ENCODE data around the gene ACAP3.

Gene ACAP3

DNA sequence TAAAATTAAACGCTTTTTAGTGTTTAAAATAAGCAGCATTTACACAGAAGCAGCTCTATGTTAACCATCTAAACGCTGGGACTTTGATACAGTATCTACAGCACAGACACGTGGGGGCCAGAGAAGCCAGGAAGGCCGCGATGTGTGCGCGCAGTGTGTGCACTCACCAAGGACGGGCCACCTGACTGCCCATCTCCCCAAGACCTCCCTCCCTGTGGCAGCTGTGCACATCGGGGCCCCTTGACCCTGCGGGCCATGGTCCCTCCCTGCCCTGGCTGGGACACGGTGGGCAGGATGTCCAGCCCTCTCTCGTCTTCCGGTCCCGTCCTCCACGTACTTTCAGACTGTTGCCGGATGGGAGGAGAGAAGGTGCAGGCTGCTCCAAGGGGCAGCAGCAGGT lies 27.6 kb upstream of the ACAP3 start:
- no peak overlapping the region for H3K4me3 ChIP-seq
- H3K9ac ChIP-seq: no peak overlapping the region
- peaks cover 0 to 7% (median 6%) of the 10 kb centered on the region in 10 experiments; a peak in 11 of 20 replicates for H3K4me1 ChIP-seq
- no peak overlapping the region for H3K27ac ChIP-seq
- peaks cover 6 to 49% (median 32%) of the 10 kb centered on the region in 11 experiments; a peak in 20 of 22 replicates for H3K36me3 ChIP-seq
- no peaks in the 10 kb centered on the region for H3K9me3 ChIP-seq (replicated peaks in 1 of 11)
- no peaks in the 10 kb centered on the region for H3K27me3 ChIP-seq
- H3K4me2 ChIP-seq: no peak overlapping the region
- no peak for TF ChIP-seq Cebpa-rat (IDR thresholded peaks at IDR 0.05)
- H4K20me1 ChIP-seq: peaks cover 0 to 84% (median 27%) of the 10 kb centered on the region in 11 experiments; a peak in 14 of 22 replicates

- peaks cover 6 to 45% (median 28%) of the 10 kb centered on the region in 11 experiments; a peak in 19 of 22 replicates for H3K36me3 ChIP-seq
- H4K20me1 ChIP-seq: peaks cover 0 to 85% (median 29%) of the 10 kb centered on the region in 11 experiments; a peak in 13 of 22 replicates
- no peaks in the 10 kb centered on the region for H3K9me3 ChIP-seq (replicated peaks in 1 of 11)
- H3K4me1 ChIP-seq: peaks cover 0 to 11% (median 8%) of the 10 kb centered on the region in 10 experiments; a peak in 11 of 20 replicates
- H3K27me3 ChIP-seq: no peaks in the 10 kb centered on the region
- no peak overlapping the region for H3K4me2 ChIP-seq
- H3K9ac ChIP-seq: no peak overlapping the region
- H3K4me3 ChIP-seq: no peak overlapping the region
- TF ChIP-seq Cebpa-rat (IDR thresholded peaks at IDR 0.05): no peak
- no peak overlapping the region for H3K27ac ChIP-seq
Observed at GRCh38 chr1:1334835-1335234, 27.1 kb upstream of the ACAP3 start.

DNA sequence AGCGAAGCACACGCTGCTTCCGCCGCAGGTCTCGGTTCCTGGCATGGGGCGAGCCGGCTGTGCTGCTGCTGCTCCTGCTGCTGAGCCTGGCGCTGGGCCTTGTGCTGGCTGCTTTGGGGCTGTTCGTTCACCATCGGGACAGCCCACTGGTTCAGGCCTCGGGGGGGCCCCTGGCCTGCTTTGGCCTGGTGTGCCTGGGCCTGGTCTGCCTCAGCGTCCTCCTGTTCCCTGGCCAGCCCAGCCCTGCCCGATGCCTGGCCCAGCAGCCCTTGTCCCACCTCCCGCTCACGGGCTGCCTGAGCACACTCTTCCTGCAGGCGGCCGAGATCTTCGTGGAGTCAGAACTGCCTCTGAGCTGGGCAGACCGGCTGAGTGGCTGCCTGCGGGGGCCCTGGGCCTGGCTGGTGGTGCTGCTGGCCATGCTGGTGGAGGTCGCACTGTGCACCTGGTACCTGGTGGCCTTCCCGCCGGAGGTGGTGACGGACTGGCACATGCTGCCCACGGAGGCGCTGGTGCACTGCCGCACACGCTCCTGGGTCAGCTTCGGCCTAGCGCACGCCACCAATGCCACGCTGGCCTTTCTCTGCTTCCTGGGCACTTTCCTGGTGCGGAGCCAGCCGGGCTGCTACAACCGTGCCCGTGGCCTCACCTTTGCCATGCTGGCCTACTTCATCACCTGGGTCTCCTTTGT lies 26.0 kb upstream of the ACAP3 start:
- H4K20me1 ChIP-seq: peaks cover 7 to 91% (median 41%) of the 10 kb centered on the region in 11 experiments; a peak in 17 of 22 replicates
- no peaks in the 10 kb centered on the region for H3K27me3 ChIP-seq

DNA sequence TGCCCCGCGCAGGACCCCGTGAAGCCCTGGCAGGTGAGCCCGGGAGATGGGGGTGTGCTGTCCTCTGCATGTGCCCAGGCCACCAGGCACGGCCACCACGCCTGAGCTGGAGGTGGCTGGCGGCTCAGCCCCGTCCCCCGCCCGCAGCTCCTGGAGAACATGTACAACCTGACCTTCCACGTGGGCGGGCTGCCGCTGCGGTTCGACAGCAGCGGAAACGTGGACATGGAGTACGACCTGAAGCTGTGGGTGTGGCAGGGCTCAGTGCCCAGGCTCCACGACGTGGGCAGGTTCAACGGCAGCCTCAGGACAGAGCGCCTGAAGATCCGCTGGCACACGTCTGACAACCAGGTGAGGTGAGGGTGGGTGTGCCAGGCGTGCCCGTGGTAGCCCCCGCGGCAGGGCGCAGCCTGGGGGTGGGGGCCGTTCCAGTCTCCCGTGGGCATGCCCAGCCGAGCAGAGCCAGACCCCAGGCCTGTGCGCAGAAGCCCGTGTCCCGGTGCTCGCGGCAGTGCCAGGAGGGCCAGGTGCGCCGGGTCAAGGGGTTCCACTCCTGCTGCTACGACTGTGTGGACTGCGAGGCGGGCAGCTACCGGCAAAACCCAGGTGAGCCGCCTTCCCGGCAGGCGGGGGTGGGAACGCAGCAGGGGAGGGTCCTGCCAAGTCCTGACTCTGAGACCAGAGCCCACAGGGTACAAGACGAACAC lies 25.2 kb upstream of the ACAP3 start:
- Histone ChIP-seq H3K4me1 (peaks cover 0 to 18% (median 12%) of the 10 kb centered on the region in 10 experiments; a peak in 14 of 20 replicates), H4K20me1 (peaks cover 13 to 95% (median 48%) of the 10 kb centered on the region in 11 experiments; a peak in 17 of 22 replicates), H3K4me2 (no peak overlapping the region), H3K36me3 (peaks cover 5 to 43% (median 26%) of the 10 kb centered on the region in 11 experiments; a peak in 19 of 22 replicates), H3K9ac (no peak overlapping the region), H3K9me3 (replicated peaks in 1 of 11) (no peaks in the 10 kb centered on the region), H3K27me3 (no peaks in the 10 kb centered on the region), H3K4me3 (no peak overlapping the region), H3K27ac (no peak overlapping the region)
- no peak for TF ChIP-seq Cebpa-rat (IDR thresholded peaks at IDR 0.05)

More for the DNA sequence above, 26.0 kb upstream of the ACAP3 start:
- no peak overlapping the region for H3K9ac ChIP-seq
- TF ChIP-seq Cebpa-rat (IDR thresholded peaks at IDR 0.05): no peak
- no peak overlapping the region for H3K4me2 ChIP-seq
- H3K4me3 ChIP-seq: no peak overlapping the region
- H3K36me3 ChIP-seq: peaks cover 6 to 43% (median 25%) of the 10 kb centered on the region in 11 experiments; a peak in 20 of 22 replicates
- no peak overlapping the region for H3K27ac ChIP-seq
- H3K9me3 ChIP-seq (replicated peaks in 1 of 11): no peaks in the 10 kb centered on the region
- peaks cover 0 to 14% (median 8%) of the 10 kb centered on the region in 10 experiments; a peak in 12 of 20 replicates for H3K4me1 ChIP-seq

- Histone ChIP-seq H4K20me1 (peaks cover 13 to 98% (median 56%) of the 10 kb centered on the region in 11 experiments; a peak in 18 of 22 replicates), H3K9me3 (replicated peaks in 1 of 11) (no peaks in the 10 kb centered on the region), H3K27ac (no peak overlapping the region), H3K4me2 (no peak overlapping the region), H3K36me3 (peaks cover 12 to 46% (median 30%) of the 10 kb centered on the region in 11 experiments; a peak in 20 of 22 replicates), H3K4me3 (no peak overlapping the region), H3K27me3 (no peaks in the 10 kb centered on the region), H3K4me1 (peaks cover 0 to 20% (median 13%) of the 10 kb centered on the region in 10 experiments; a peak in 14 of 20 replicates), H3K9ac (no peak overlapping the region)
- no peak for TF ChIP-seq Cebpa-rat (IDR thresholded peaks at IDR 0.05)
Observed at GRCh38 chr1:1332031-1332755, 24.5 kb upstream of the ACAP3 start.

- Histone ChIP-seq H3K4me1 (peaks cover under 1 to 23% (median 15%) of the 10 kb centered on the region in 10 experiments; a peak in 17 of 20 replicates), H3K36me3 (peaks cover 8 to 46% (median 27%) of the 10 kb centered on the region in 11 experiments; a peak in 18 of 22 replicates), H4K20me1 (peaks cover 14 to 98% (median 64%) of the 10 kb centered on the region in 11 experiments; a peak in 20 of 22 replicates), H3K4me3 (no peak within 1 kb of the TSS), H3K27me3 (no peaks in the 10 kb centered on the region), H3K4me2 (peak within 1 kb of the TSS in 4 of 11 experiments; percentile 9 to 21 (median 18); a peak in 6 of 22 replicates), H3K9ac (no peak within 1 kb of the TSS), H3K9me3 (replicated peaks in 1 of 11) (no peaks in the 10 kb centered on the region), H3K27ac (no peak within 1 kb of the TSS)
- no peak for TF ChIP-seq Cebpa-rat (IDR thresholded peaks at IDR 0.05)
Observed at GRCh38 chr1:1331068-1331965, 23.6 kb upstream of the ACAP3 start, which contains the start of gene TAS1R3. TSS of gene TAS1R3 (plus strand) at chr1:1331280. CDS start at chr1:1331346, 66 bp downstream.

- Histone ChIP-seq H3K36me3 (peaks cover 8 to 38% (median 26%) of the 10 kb centered on the region in 11 experiments; a peak in 17 of 22 replicates), H3K4me2 (peak overlapping the region in 4 of 11 experiments; percentile 9 to 21 (median 18); a peak in 6 of 22 replicates), H4K20me1 (peaks cover 22 to 98% (median 68%) of the 10 kb centered on the region in 11 experiments; a peak in 21 of 22 replicates), H3K9me3 (replicated peaks in 1 of 11) (no peaks in the 10 kb centered on the region), H3K27me3 (no peaks in the 10 kb centered on the region), H3K27ac (no peak overlapping the region), H3K9ac (no peak overlapping the region), H3K4me1 (peaks cover 9 to 31% (median 23%) of the 10 kb centered on the region in 10 experiments), H3K4me3 (no peak overlapping the region)
- TF ChIP-seq Cebpa-rat (IDR thresholded peaks at IDR 0.05): no peak
Observed at GRCh38 chr1:1330366-1331067, 22.8 kb upstream of the ACAP3 start.

Measured in BLaER1 treated with 17β-estradiol and CSF1 and Interleukin-3, amounts not matched to agents 10 nM and 100 nM (cell line).